OCI-LY1 (cell line): ENCODE measurements around the gene GPLD1.
"Not testable (repeated sequence)": the region's sequence is repeated elsewhere in the genome, so short reads cannot be mapped to it uniquely, and the experiment has no call there.

Experiments
- H2AFZ ChIP-seq: fragments of 200-600 bp; sonication (generic), shearing (Covaris generic); 2 replicates; pipeline ENCODE4 v1.6.0; 2014; ENCODE audit warnings: antibody characterized with exemption, mild to moderate bottlenecking, low read length
- H3F3A ChIP-seq: fragments of 200-600 bp; sonication (generic), shearing (Covaris generic); 2 replicates; pipeline ENCODE4 v1.6.0; 2014; ENCODE audit warnings: mild to moderate bottlenecking, antibody characterized with exemption, low read length, moderate library complexity; ENCODE audit not compliant: insufficient read depth
- H3K27ac ChIP-seq: fragments of 200-600 bp; sonication (generic); 2 replicates; pipeline ENCODE4 v1.5.1; 2014; ENCODE audit warnings: low read length, mixed run types, mild to moderate bottlenecking, low read depth; ENCODE audit not compliant: poor library complexity, severe bottlenecking
- H3K27me3 ChIP-seq: fragments of 200-600 bp; sonication (generic); 2 replicates; pipeline ENCODE4 v1.6.0; 2014; ENCODE audit warnings: antibody characterized with exemption, mild to moderate bottlenecking, low read length, moderate library complexity; ENCODE audit not compliant: insufficient read depth
- H3K36me3 ChIP-seq: fragments of 200-600 bp; sonication (generic); 2 replicates; pipeline ENCODE4 v1.6.1; 2014; ENCODE audit warnings: mild to moderate bottlenecking, antibody characterized with exemption, low read length, moderate library complexity, mixed read lengths; ENCODE audit not compliant: insufficient read depth
- H3K4me1 ChIP-seq: fragments of 200-600 bp; sonication (generic); 2 replicates; pipeline ENCODE4 v1.5.1; 2014; ENCODE audit warnings: mild to moderate bottlenecking, low read length, moderate library complexity; ENCODE audit not compliant: insufficient read depth, severe bottlenecking
- H3K4me2 ChIP-seq: fragments of 200-600 bp; sonication (generic), shearing (Covaris generic); 2 replicates; pipeline ENCODE4 v1.6.1; 2014; ENCODE audit warnings: low read length
- H3K4me3 ChIP-seq: fragments of 200-600 bp; sonication (generic); 2 replicates; pipeline ENCODE4 v1.5.1; 2014; ENCODE audit warnings: low read length, low read depth, mild to moderate bottlenecking, mixed read lengths; ENCODE audit not compliant: poor library complexity, severe bottlenecking
- H3K79me2 ChIP-seq: fragments of 200-600 bp; shearing (Covaris generic); 2 replicates; pipeline ENCODE4 v1.6.1; 2016; ENCODE audit warnings: mixed run types, low read length, mixed read lengths; ENCODE audit not compliant: insufficient read depth
- H3K9ac ChIP-seq: fragments of 200-600 bp; sonication (generic), shearing (Covaris generic); 2 replicates; pipeline ENCODE4 v1.6.1; 2014; ENCODE audit warnings: mild to moderate bottlenecking, low read length, mixed read lengths
- H3K9me2 ChIP-seq: fragments of 200-600 bp; sonication (generic), shearing (Covaris generic); 2 replicates; pipeline ENCODE4 v1.6.1; 2014; ENCODE audit warnings: low read depth, mild to moderate bottlenecking, low read length, mixed read lengths
- H3K9me3 ChIP-seq: fragments of 200-600 bp; shearing (Covaris generic); 2 replicates; pipeline ENCODE4 v1.6.1; 2014; ENCODE audit warnings: low read length, mixed read lengths
- H4K20me1 ChIP-seq: fragments of 200-600 bp; sonication (generic), shearing (Covaris generic); 2 replicates; pipeline ENCODE4 v1.6.0; 2016; ENCODE audit warnings: mild to moderate bottlenecking, low read length; ENCODE audit not compliant: insufficient read depth
- CTCF ChIP-seq: fragments of 200-600 bp; sonication (generic), shearing (Covaris generic); IDR thresholded peaks from 2 replicates; pipeline ENCODE4 v1.5.1; 2017; ENCODE audit warnings: mild to moderate bottlenecking, antibody characterized with exemption, low read length, moderate library complexity, mixed read lengths
- EZH2 ChIP-seq: fragments of 200-600 bp; sonication (generic), shearing (Covaris generic); IDR thresholded peaks from 2 replicates; pipeline ENCODE4 v1.8.0; 2017; ENCODE audit warnings: borderline replicate concordance, mixed run types, mild to moderate bottlenecking, antibody characterized with exemption, low read length, moderate library complexity, mixed read lengths

GPLD1 gene

DNA sequence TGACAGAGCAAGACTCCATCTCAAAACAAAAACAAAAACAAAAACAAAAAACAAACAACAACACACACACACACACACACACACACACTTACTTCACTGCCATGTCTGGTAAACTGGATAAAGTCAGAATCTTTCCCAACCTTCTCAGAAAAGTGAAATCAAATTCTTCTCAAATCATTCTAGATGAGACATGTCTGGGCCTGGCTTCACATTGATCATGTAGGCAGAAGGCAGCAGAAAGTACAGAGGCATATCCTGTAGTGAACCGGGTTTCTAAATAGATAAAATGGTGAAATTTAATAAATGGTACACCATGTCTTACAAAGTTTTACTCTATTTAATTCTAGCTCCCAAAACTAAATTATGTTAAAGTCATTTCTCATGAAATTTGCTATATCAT is 101.6 kb downstream of the GPLD1 start:
- TF ChIP-seq EZH2 (no peak), CTCF (no peak)
- H2AFZ ChIP-seq: no peak overlapping the region

DNA sequence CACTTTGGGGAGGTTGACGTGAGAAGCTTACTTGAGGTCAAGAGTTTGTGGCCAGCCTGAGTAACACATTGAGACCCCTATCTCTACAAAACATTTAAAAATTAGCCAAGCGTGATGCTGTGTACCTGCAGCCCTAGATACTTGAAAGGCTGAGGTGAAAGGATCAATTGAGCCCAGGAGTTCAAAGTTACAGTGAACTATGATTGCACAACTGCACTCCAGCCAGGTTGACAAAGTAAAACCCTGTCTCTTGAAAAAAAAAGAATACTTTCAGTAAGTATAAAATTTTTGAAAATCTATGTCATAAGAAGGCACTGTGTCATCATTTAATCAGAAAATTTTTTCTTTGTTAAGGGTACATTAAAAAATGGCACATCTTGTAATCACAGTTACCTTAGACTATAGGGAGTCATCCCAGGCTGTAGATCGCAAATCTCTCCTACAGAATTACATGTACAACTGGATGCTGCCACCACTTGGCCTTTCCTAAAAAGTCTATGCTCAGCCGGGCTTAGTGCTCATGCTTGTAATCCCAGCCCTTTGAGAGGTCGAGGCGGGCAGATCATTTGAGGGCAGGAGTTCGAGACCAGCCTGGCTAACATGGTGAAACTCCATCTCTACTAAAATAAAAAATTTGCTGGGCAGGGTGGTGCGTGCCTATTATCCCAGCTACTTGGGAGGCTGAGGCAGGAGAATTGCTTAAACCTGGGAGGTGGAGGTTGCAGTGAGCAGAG is 103.7 kb downstream of the GPLD1 start:
- Histone ChIP-seq H3K9me3 (no peaks in the 10 kb centered on the region), H3K79me2 (no peaks in the 10 kb centered on the region), H3K4me1 (no peaks in the 10 kb centered on the region), H3K36me3 (no peaks in the 10 kb centered on the region), H3K27ac (no peak overlapping the region), H2AFZ (no peak overlapping the region), H4K20me1 (no peaks in the 10 kb centered on the region), H3K4me2 (no peak overlapping the region), H3K9me2 (no peaks in the 10 kb centered on the region), H3K27me3 (no peaks in the 10 kb centered on the region), H3F3A (no peaks in the 10 kb centered on the region), H3K4me3 (no peak overlapping the region), H3K9ac (no peak overlapping the region)
- TF ChIP-seq CTCF: no peak
- no peak for TF ChIP-seq EZH2

More for the DNA sequence above, 101.6 kb downstream of the GPLD1 start:
- Histone ChIP-seq H4K20me1 (no peaks in the 10 kb centered on the region), H3K4me3 (no peak overlapping the region), H3F3A (no peaks in the 10 kb centered on the region), H3K36me3 (no peaks in the 10 kb centered on the region), H3K27ac (no peak overlapping the region), H3K27me3 (no peaks in the 10 kb centered on the region), H3K4me1 (peaks cover 11% of the 10 kb centered on the region), H3K4me2 (no peak overlapping the region), H3K9me2 (no peaks in the 10 kb centered on the region), H3K9me3 (no peaks in the 10 kb centered on the region), H3K9ac (no peak overlapping the region), H3K79me2 (no peaks in the 10 kb centered on the region)

- H4K20me1 ChIP-seq, H3K9ac ChIP-seq, H3K4me3 ChIP-seq, H3K4me2 ChIP-seq, H3K9me2 ChIP-seq, H2AFZ ChIP-seq, H3F3A ChIP-seq, H3K4me1 ChIP-seq, H3K27ac ChIP-seq, H3K27me3 ChIP-seq, H3K9me3 ChIP-seq, H3K36me3 ChIP-seq, H3K79me2 ChIP-seq: not testable (repeated sequence)
Observed at GRCh38 chr6:24384369-24385130, 104.8 kb downstream of the GPLD1 start.

- H3K9ac ChIP-seq, H3K4me2 ChIP-seq, H3K9me3 ChIP-seq, H4K20me1 ChIP-seq, H3K79me2 ChIP-seq, H3K27ac ChIP-seq, H3K4me1 ChIP-seq, H3K4me3 ChIP-seq, H3K36me3 ChIP-seq, H3K27me3 ChIP-seq, H3F3A ChIP-seq, H3K9me2 ChIP-seq, H2AFZ ChIP-seq: not testable (repeated sequence)
Observed at GRCh38 chr6:24382891-24383494, 106.4 kb downstream of the GPLD1 start.
